HCT116 (cell line): ENCODE results near the gene RPL7A. TPM values are rescaled to one million over a fixed set of nuclear protein-coding genes. Genes with fewer than 3 reads are reported as not detected.

Experiments
- ATAC-seq: fragments of 200-7000 bp; cut with Tn5 transposase; 2 replicates; pipeline ENCODE4 v1.9.1; 2020; ENCODE audit warnings: mild to moderate bottlenecking, moderate library complexity
- BruUV-seq: library from RNA; stranded (reverse); fragments of 400-500 nt; replicated peaks from 2 replicates; lab custom pipeline; 2021; lab: Mats Ljungman, UMichigan
- CTCF ChIA-PET: fragments of 300-600 bp; sonication (Branson Sonifier 250); formaldehyde crosslinking; loops from one replicate; lab custom pipeline; 2021; ENCODE audit warnings: antibody characterized with exemption; lab: Charles Lee
- POLR2A ChIA-PET: fragments of 300-600, 350-600 bp; sonication (Branson Sonifier 250); formaldehyde crosslinking; loops from one replicate; lab custom pipeline; 2021; ENCODE audit warnings: antibody characterized with exemption; lab: Charles Lee
- RAD21 ChIA-PET, 2 experiments: fragments of 300-600 bp; sonication (Branson Sonifier 250); formaldehyde crosslinking; loops; one replicate each; lab custom pipeline; 2023; ENCODE audit warnings: low total read pairs in 2 of 2; ENCODE audit not compliant: uncharacterized antibody in 2 of 2, unreplicated experiment in 2 of 2, low non-redundant PET in 1 of 2; lab: Charles Lee
- DNase-seq: peaks from one replicate; pipeline ENCODE4 v3.0.0-alpha.2; 2010; ENCODE audit warnings: low read depth, low spot score
- H2AFZ ChIP-seq: fragments of 200-600 bp; shearing (Covaris generic), sonication (generic); 2 replicates; pipeline ENCODE4 v1.6.1; 2017; ENCODE audit warnings: low read depth, mixed run types, mixed read lengths, antibody characterized with exemption, low read length; ENCODE audit not compliant: poor library complexity, severe bottlenecking
- H3K27ac ChIP-seq: 2 replicates; pipeline ENCODE4 v1.5.1; 2012; ENCODE audit warnings: low read depth, low read length
- H3K27me3 ChIP-seq: fragments of 200-600 bp; sonication (generic); 2 replicates; pipeline ENCODE4 v1.6.1; 2016; ENCODE audit warnings: mixed run types, low read length, mixed read lengths; ENCODE audit not compliant: insufficient read depth
- H3K36me3 ChIP-seq, 2 experiments: fragments of 200-500 bp in 1 of 2; fragments of 200-600 bp in 1 of 2; sonication (Bioruptor generic) in 1 of 2; sonication (generic) in 1 of 2; 2 replicates each; pipeline versions ENCODE4 v1.5.1 to v1.6.1; 2014 to 2016; ENCODE audit warnings: low read length in 2 of 2, inconsistent platforms in 1 of 2, mixed read lengths in 1 of 2, mixed run types in 1 of 2; ENCODE audit not compliant: insufficient read depth in 2 of 2, control insufficient read depth in 1 of 2
- H3K4me1 ChIP-seq, 2 experiments: fragments of 200-600 bp in 1 of 2; sonication (generic) in 1 of 2; 2 replicates each; pipeline versions ENCODE4 v1.5.1 to v1.6.1; 2012 to 2017; ENCODE audit warnings: low read length in 2 of 2, inconsistent platforms in 1 of 2, mild to moderate bottlenecking in 1 of 2, mixed read lengths in 1 of 2, mixed run types in 1 of 2, moderate library complexity in 1 of 2; ENCODE audit not compliant: insufficient read depth in 2 of 2, control insufficient read depth in 1 of 2
- H3K4me2 ChIP-seq: fragments of 200-600 bp; sonication (generic); 2 replicates; pipeline ENCODE4 v1.6.1; 2017; ENCODE audit warnings: mixed run types, low read length, mixed read lengths
- H3K4me3 ChIP-seq, 2 experiments: fragments of 200-600 bp in 1 of 2; sonication (generic) in 1 of 2; replicated peaks in 1 of 2; 2 replicates each; pipeline ENCODE4 v1.5.1; 2011 to 2016; ENCODE audit warnings: low read length in 2 of 2, control low read depth in 1 of 2, low read depth in 1 of 2, mild to moderate bottlenecking in 1 of 2, mixed read lengths in 1 of 2, mixed run types in 1 of 2
- H3K79me2 ChIP-seq: fragments of 200-600 bp; sonication (generic); 2 replicates; pipeline ENCODE4 v1.6.1; 2017; ENCODE audit warnings: mild to moderate bottlenecking, mixed run types, low read length, moderate library complexity, mixed read lengths; ENCODE audit not compliant: insufficient read depth
- H3K9ac ChIP-seq: fragments of 200-600 bp; sonication (generic); 2 replicates; pipeline ENCODE4 v1.6.1; 2016; ENCODE audit warnings: low read length, mixed read lengths
- H3K9me2 ChIP-seq: fragments of 200-600 bp; sonication (generic), shearing (Covaris generic); 2 replicates; pipeline ENCODE4 v1.6.1; 2017; ENCODE audit warnings: mixed run types, mild to moderate bottlenecking, moderate library complexity; ENCODE audit not compliant: insufficient read depth
- H3K9me3 ChIP-seq, 2 experiments: fragments of 200-500 bp in 1 of 2; fragments of 200-600 bp in 1 of 2; sonication (Bioruptor generic) in 1 of 2; sonication (generic) in 1 of 2; 2 replicates each; pipeline ENCODE4 v1.6.1; 2014 to 2017; ENCODE audit warnings: low read length in 2 of 2, mixed read lengths in 2 of 2, inconsistent platforms in 1 of 2, low read depth in 1 of 2, mild to moderate bottlenecking in 1 of 2, mixed run types in 1 of 2, moderate library complexity in 1 of 2; ENCODE audit not compliant: control insufficient read depth in 1 of 2, insufficient read depth in 1 of 2
- H4K20me1 ChIP-seq: fragments of 200-600 bp; sonication (generic), shearing (Covaris generic); 2 replicates; pipeline ENCODE4 v1.6.1; 2017; ENCODE audit warnings: mixed run types, mild to moderate bottlenecking, moderate library complexity; ENCODE audit not compliant: insufficient read depth
- ATF3 ChIP-seq: IDR thresholded peaks from 2 replicates; pipeline ENCODE4 v1.6.1; 2012
- CEBPB ChIP-seq: IDR thresholded peaks from 2 replicates; pipeline ENCODE4 v1.6.1; 2012; ENCODE audit warnings: low read depth
- EGR1 ChIP-seq: IDR thresholded peaks from 2 replicates; pipeline ENCODE4 v1.6.1; 2012; ENCODE audit warnings: low read depth
- EZH2 ChIP-seq: fragments of 200-600 bp; sonication (generic); IDR thresholded peaks from 2 replicates; pipeline ENCODE4 v1.6.1; 2017; ENCODE audit warnings: antibody characterized with exemption, mixed run types
- FOSL1 ChIP-seq: IDR thresholded peaks from 2 replicates; pipeline ENCODE4 v1.6.1; 2012; ENCODE audit warnings: low read depth
- JUND ChIP-seq: IDR thresholded peaks from 2 replicates; pipeline ENCODE4 v1.6.1; 2012
- MAX ChIP-seq: IDR thresholded peaks from 2 replicates; pipeline ENCODE4 v1.6.1; 2012
- POLR2AphosphoS5 ChIP-seq: IDR thresholded peaks from 2 replicates; pipeline ENCODE4 v1.6.1; 2011; ENCODE audit warnings: mild to moderate bottlenecking, low read depth, low read length, moderate library complexity
- REST ChIP-seq: IDR thresholded peaks from 2 replicates; pipeline ENCODE4 v1.6.1; 2012; ENCODE audit warnings: low read depth
- SIN3A ChIP-seq: IDR thresholded peaks from 2 replicates; pipeline ENCODE4 v1.6.1; 2012; ENCODE audit warnings: low read depth
- TCF7L2 ChIP-seq: IDR thresholded peaks from 2 replicates; pipeline ENCODE4 v1.7.0; 2011; ENCODE audit warnings: borderline replicate concordance, inconsistent platforms; ENCODE audit not compliant: insufficient read depth, insufficient read length; ENCODE audit errors: extremely low read depth
- YY1 ChIP-seq: IDR thresholded peaks from 2 replicates; pipeline ENCODE4 v1.6.1; 2011; ENCODE audit warnings: low read length, low read depth, moderate library complexity, mild to moderate bottlenecking; ENCODE audit not compliant: insufficient replicate concordance; ENCODE audit errors: extremely low read depth
- ZFX ChIP-seq: fragments of 450-650 bp; IDR thresholded peaks from 2 replicates; pipeline ENCODE4 v1.6.1; 2017
- ZNF274 ChIP-seq: fragments of 200-500 bp; sonication (Bioruptor generic); IDR thresholded peaks from 2 replicates; pipeline ENCODE4 v1.6.1; 2014; ENCODE audit warnings: mild to moderate bottlenecking, low read depth, low read length, inconsistent platforms
- intact Hi-C: fragments of 100-400 bp; cut with micrococcal nuclease; formaldehyde crosslinking; loops from 2 replicates; pipeline ENCODE4 v1.10.0; 2022
- total RNA-seq: library from RNA; stranded (reverse); gene quantifications from one replicate; pipeline ENCODE4 v1.2.1, GENCODE V29; 2021; ENCODE audit not compliant: unreplicated experiment
- TF ChIP-seq, protein P1 (sequence below), 3 experiments: fragments of 200-600 bp in 1 of 3; sonication (generic) in 1 of 3; IDR thresholded peaks in 2 of 3; conservative IDR thresholded peaks in 1 of 3; 2 replicates each; pipeline ENCODE4 v1.5.1; 2012 to 2017; ENCODE audit warnings: low read depth in 2 of 3, low read length in 2 of 3, antibody characterized with exemption in 1 of 3, borderline replicate concordance in 1 of 3, control low read depth in 1 of 3, mild to moderate bottlenecking in 1 of 3, mixed read lengths in 1 of 3, mixed run types in 1 of 3, moderate library complexity in 1 of 3; ENCODE audit not compliant: insufficient read depth in 1 of 3

RPL7A gene
- total RNA-seq, 1 experiment from 2014 or later = 2,837 TPM

DNA sequence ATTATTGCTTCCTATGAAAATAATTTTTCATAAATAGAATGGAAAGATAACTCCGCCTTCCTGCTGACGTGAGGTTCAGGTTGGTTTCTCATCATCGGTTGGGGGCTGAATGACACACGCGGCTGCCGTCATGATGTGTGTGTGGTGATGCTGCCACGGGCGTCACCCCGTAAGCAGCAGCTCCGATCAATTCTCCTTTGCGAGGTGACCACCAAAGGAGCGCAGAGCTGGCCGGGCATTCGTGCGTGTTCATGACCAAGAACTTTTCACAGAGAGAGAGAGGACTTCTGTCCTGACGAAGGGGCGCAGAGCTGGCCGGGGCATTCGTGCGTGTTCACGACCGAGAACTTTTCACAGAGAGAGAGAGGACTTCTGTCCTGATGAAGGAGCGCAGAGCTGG is 42.3 kb upstream of the RPL7A start:
- Histone ChIP-seq H3K4me3 (no peak overlapping the region), H3K27ac (no peak overlapping the region), H3K9me2 (no peaks in the 10 kb centered on the region), H3K36me3 (no peaks in the 10 kb centered on the region), H3K4me2 (no peak overlapping the region), H3K27me3 (0 out of 2 replicates have a peak, but pooled peaks cover 3% of the 10 kb centered on the region), H2AFZ (no peak overlapping the region), H3K79me2 (no peaks in the 10 kb centered on the region), H3K9ac (no peak overlapping the region), H3K9me3 (peaks cover 0 to 3% of the 10 kb centered on the region in 2 experiments; a peak in 1 of 4 replicates), H3K4me1 (no peaks in the 10 kb centered on the region), H4K20me1 (no peaks in the 10 kb centered on the region)
- POLR2A ChIA-PET = no interaction called here
- intact Hi-C loops = no loop called here
- RAD21 ChIA-PET = no interaction called here
- CTCF ChIA-PET = no interaction called here
- no peak for TF ChIP-seq FOSL1
- no peak for TF ChIP-seq SIN3A
- no peak for TF ChIP-seq POLR2AphosphoS5
- no peak for TF ChIP-seq TCF7L2
- no peak for TF ChIP-seq CEBPB
- TF ChIP-seq EGR1 = no peak
- no peak for TF ChIP-seq MAX
- TF ChIP-seq ATF3 = no peak
- TF ChIP-seq EZH2 = no peak
- no peak for TF ChIP-seq REST
- no peak for TF ChIP-seq ZFX
- TF ChIP-seq JUND = no peak
- TF ChIP-seq, protein P1, sequence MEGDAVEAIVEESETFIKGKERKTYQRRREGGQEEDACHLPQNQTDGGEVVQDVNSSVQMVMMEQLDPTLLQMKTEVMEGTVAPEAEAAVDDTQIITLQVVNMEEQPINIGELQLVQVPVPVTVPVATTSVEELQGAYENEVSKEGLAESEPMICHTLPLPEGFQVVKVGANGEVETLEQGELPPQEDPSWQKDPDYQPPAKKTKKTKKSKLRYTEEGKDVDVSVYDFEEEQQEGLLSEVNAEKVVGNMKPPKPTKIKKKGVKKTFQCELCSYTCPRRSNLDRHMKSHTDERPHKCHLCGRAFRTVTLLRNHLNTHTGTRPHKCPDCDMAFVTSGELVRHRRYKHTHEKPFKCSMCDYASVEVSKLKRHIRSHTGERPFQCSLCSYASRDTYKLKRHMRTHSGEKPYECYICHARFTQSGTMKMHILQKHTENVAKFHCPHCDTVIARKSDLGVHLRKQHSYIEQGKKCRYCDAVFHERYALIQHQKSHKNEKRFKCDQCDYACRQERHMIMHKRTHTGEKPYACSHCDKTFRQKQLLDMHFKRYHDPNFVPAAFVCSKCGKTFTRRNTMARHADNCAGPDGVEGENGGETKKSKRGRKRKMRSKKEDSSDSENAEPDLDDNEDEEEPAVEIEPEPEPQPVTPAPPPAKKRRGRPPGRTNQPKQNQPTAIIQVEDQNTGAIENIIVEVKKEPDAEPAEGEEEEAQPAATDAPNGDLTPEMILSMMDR (IDR thresholded peaks at IDR 0.05 in 2 of 3, conservative IDR thresholded peaks at IDR 0.05 in 1 of 3; ENCODE audit: borderline replicate concordance in 1 of 3, insufficient read depth in 1 of 3, low read depth in 2 of 3, low read length in 2 of 3) = no peak
- TF ChIP-seq YY1 = no peak
- TF ChIP-seq ZNF274 = no peak
- no peak for DNase-seq
- BruUV-seq = no TSS peak
- no peak for ATAC-seq
